HS-5 (cell line): ENCODE results near the gene ANKMY1.

Source experiments
- DNase-seq: peaks from one replicate; pipeline ENCODE4 v3.0.0-alpha.2; 2012; ENCODE audit warnings: low read depth

ANKMY1 gene

GRCh38 chr2:240557808-240558207, at the start of gene ANKMY1:
TSS of gene ANKMY1 (minus strand) at chr2:240557988. CDS start at chr2:240557335, 653 bp downstream.
- no peak for DNase-seq

GRCh38 chr2:240605867-240606743, 48.3 kb upstream of the ANKMY1 start:
- DNase-seq, result no peak

GRCh38 chr2:240604939-240605716, 47.3 kb upstream of the ANKMY1 start:
- no peak for DNase-seq

GRCh38 chr2:240604291-240604938, 46.6 kb upstream of the ANKMY1 start:
- no peak for DNase-seq

GRCh38 chr2:240603846-240604245, 46.1 kb upstream of the ANKMY1 start:
- no peak for DNase-seq

GRCh38 chr2:240603081-240603835, 45.5 kb upstream of the ANKMY1 start:
- DNase-seq, result no peak

- DNase-seq, result no peak
These were observed 44.7 kb upstream of the ANKMY1 start for GRCh38 chr2:240602266-240603050.

- DNase-seq, result no peak
These were observed 44.0 kb upstream of the ANKMY1 start for GRCh38 chr2:240601831-240602160.

- no peak for DNase-seq
These were observed 43.5 kb upstream of the ANKMY1 start for GRCh38 chr2:240601061-240601830.

- no peak for DNase-seq
These were observed 42.7 kb upstream of the ANKMY1 start for GRCh38 chr2:240600451-240600961.

GRCh38 chr2:240599141-240599583, 41.4 kb upstream of the ANKMY1 start:
- DNase-seq, result no peak

- no peak for DNase-seq
These were observed 40.6 kb upstream of the ANKMY1 start for GRCh38 chr2:240598311-240598911.

- no peak for DNase-seq
These were observed 39.8 kb upstream of the ANKMY1 start for GRCh38 chr2:240597419-240598181.

GRCh38 chr2:240597054-240597418, 39.2 kb upstream of the ANKMY1 start:
- no peak for DNase-seq

GRCh38 chr2:240596491-240596931, 38.7 kb upstream of the ANKMY1 start:
- no peak for DNase-seq

- DNase-seq, result no peak
These were observed 38.3 kb upstream of the ANKMY1 start for GRCh38 chr2:240596080-240596460.

GRCh38 chr2:240595381-240596079, 37.7 kb upstream of the ANKMY1 start:
- no peak for DNase-seq
